ENCODE measurements around the gene MRPL49.
"Not testable (repeated sequence)": the region's sequence is repeated elsewhere in the genome, so short reads cannot be mapped to it uniquely, and the experiment has no call there.

MRPL49 gene

GRCh38 chr11:65172600-65172999 is 50.5 kb downstream of the MRPL49 start:
- DNase-seq, result no peak

GRCh38 chr11:65174571-65175010 is 52.5 kb downstream of the MRPL49 start:
- DNase-seq, result not testable (repeated sequence)

Data from hematopoietic multipotent progenitor cell treated with erythropoietin and hydrocortisone succinate and interleukin-3 and kit ligand, for 8 days (in vitro differentiated cells).